CD8-positive, alpha-beta memory T cell (primary cell): Measurements from ENCODE around the gene WNT7B. TPM values are rescaled to one million over a fixed set of nuclear protein-coding genes. Genes with fewer than 3 reads are reported as not detected.

Experiments
- CTCF ChIA-PET: fragments of 350-600 bp; sonication (Branson Sonifier 250); formaldehyde crosslinking; loops from one replicate; lab custom pipeline; 2021; ENCODE audit warnings: antibody characterized with exemption; lab: Charles Lee
- POLR2A ChIA-PET: fragments of 350-600 bp; sonication (Branson Sonifier 250); formaldehyde crosslinking; loops from one replicate; lab custom pipeline; 2021; ENCODE audit warnings: antibody characterized with exemption; lab: Charles Lee
- DNase-seq, 5 donors: peaks; one replicate each; pipeline versions ENCODE4 v3.0.0 to v3.0.0-alpha.2; 2020 to 2022; ENCODE audit warnings: mixed read lengths in 1 of 5
- H3K27ac ChIP-seq: one replicate; pipeline ENCODE4 v1.7.0; 2013; ENCODE audit warnings: low read depth, mild to moderate bottlenecking, low read length, moderate library complexity
- H3K27me3 ChIP-seq: 2 replicates; pipeline ENCODE4 v1.7.0; 2013; ENCODE audit warnings: low read length, mild to moderate bottlenecking; ENCODE audit not compliant: insufficient read depth, poor library complexity, severe bottlenecking
- H3K36me3 ChIP-seq: 2 replicates; pipeline ENCODE4 v1.7.0; 2013; ENCODE audit warnings: mild to moderate bottlenecking, low read length, moderate library complexity; ENCODE audit not compliant: insufficient read depth
- H3K4me1 ChIP-seq: 2 replicates; pipeline ENCODE4 v1.7.0; 2013; ENCODE audit warnings: mild to moderate bottlenecking, low read length, moderate library complexity; ENCODE audit not compliant: insufficient read depth
- H3K4me3 ChIP-seq: 2 replicates; pipeline ENCODE4 v1.7.0; 2013; ENCODE audit warnings: mild to moderate bottlenecking, low read length
- H3K9me3 ChIP-seq: 2 replicates; pipeline ENCODE4 v1.7.0; 2013; ENCODE audit warnings: mild to moderate bottlenecking, low read length
- H3K27ac Mint-ChIP-seq, 8 donors: one replicate each; pipeline ENCODE4 v1.8.0; 2020 to 2021; ENCODE audit warnings: mixed read lengths in 8 of 8, mild to moderate bottlenecking in 6 of 8, inconsistent platforms in 3 of 8, moderate library complexity in 3 of 8
- H3K27me3 Mint-ChIP-seq, 2 donors: one replicate each; pipeline ENCODE4 v1.8.0; 2020 to 2021; ENCODE audit warnings: mixed read lengths in 2 of 2, mild to moderate bottlenecking in 1 of 2, moderate library complexity in 1 of 2
- H3K36me3 Mint-ChIP-seq, 3 donors: one replicate each; pipeline ENCODE4 v1.8.0; 2020 to 2021; ENCODE audit warnings: mixed read lengths in 3 of 3, inconsistent platforms in 1 of 3, mild to moderate bottlenecking in 1 of 3
- H3K4me1 Mint-ChIP-seq, 3 donors: one replicate each; pipeline ENCODE4 v1.8.0; 2020 to 2021; ENCODE audit warnings: mixed read lengths in 3 of 3, inconsistent platforms in 1 of 3, mild to moderate bottlenecking in 1 of 3
- H3K4me3 Mint-ChIP-seq, 7 donors: one replicate each; pipeline ENCODE4 v1.8.0; 2020 to 2021; ENCODE audit warnings: mixed read lengths in 7 of 7, mild to moderate bottlenecking in 6 of 7, moderate library complexity in 4 of 7, inconsistent platforms in 2 of 7
- H3K9me3 Mint-ChIP-seq, 5 donors: one replicate each; pipeline ENCODE4 v1.8.0; 2020 to 2022; ENCODE audit warnings: mixed read lengths in 5 of 5, mild to moderate bottlenecking in 3 of 5, moderate library complexity in 2 of 5, inconsistent platforms in 1 of 5
- polyA plus RNA-seq: library from polyadenylated mRNA; unstranded; fragments of 300-500 nt; fragmentation: Illumina TruSeq; gene quantifications from one replicate; pipeline ENCODE4 v1.2.3, GENCODE V29; 2021
- total RNA-seq, 2 experiments: library from RNA; stranded (reverse); gene quantifications; one replicate each; pipeline ENCODE4 v1.2.3, GENCODE V29; 2021

WNT7B gene
- total and polyA plus RNA-seq, 3 experiments from 2014 or later = not detected

DNA sequence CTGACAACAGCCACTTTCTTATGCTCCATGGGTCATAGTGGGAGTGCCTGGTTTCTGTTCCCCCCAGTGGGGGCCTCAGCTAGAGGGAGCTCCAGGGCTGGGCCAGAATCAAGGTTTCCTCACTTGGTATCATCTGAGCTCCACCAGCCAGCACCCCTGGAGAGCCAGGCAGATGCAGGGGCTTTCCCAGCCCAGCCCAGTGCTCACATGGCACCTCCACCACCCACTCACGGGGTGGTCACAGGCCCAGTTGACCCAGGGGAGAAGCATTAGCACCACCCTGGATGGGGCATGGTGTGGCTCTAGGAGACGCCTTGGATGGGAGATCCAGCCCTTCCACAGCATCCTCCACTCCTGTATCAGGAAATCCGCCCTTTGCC lies 24.1 kb upstream of the WNT7B start:
- Histone ChIP-seq H3K36me3 (no peaks in the 10 kb centered on the region), H3K27me3 (no peaks in the 10 kb centered on the region), H3K27ac (no peak overlapping the region), H3K4me3 (no peak overlapping the region), H3K9me3 (no peaks in the 10 kb centered on the region), H3K4me1 (peaks cover 8% of the 10 kb centered on the region)
- Mint-ChIP-seq H3K27ac (no peak overlapping the region), H3K4me1 (peaks cover 7 to 10% (median 10%) of the 10 kb centered on the region in 3 donors), H3K36me3 (no peaks in the 10 kb centered on the region), H3K27me3 (peaks cover 7 to 10% of the 10 kb centered on the region in 2 donors), H3K4me3 (no peak overlapping the region), H3K9me3 (no peaks in the 10 kb centered on the region)
- no peak for DNase-seq
- ChIA-PET POLR2A (no interaction called here), CTCF (no interaction called here)

DNA sequence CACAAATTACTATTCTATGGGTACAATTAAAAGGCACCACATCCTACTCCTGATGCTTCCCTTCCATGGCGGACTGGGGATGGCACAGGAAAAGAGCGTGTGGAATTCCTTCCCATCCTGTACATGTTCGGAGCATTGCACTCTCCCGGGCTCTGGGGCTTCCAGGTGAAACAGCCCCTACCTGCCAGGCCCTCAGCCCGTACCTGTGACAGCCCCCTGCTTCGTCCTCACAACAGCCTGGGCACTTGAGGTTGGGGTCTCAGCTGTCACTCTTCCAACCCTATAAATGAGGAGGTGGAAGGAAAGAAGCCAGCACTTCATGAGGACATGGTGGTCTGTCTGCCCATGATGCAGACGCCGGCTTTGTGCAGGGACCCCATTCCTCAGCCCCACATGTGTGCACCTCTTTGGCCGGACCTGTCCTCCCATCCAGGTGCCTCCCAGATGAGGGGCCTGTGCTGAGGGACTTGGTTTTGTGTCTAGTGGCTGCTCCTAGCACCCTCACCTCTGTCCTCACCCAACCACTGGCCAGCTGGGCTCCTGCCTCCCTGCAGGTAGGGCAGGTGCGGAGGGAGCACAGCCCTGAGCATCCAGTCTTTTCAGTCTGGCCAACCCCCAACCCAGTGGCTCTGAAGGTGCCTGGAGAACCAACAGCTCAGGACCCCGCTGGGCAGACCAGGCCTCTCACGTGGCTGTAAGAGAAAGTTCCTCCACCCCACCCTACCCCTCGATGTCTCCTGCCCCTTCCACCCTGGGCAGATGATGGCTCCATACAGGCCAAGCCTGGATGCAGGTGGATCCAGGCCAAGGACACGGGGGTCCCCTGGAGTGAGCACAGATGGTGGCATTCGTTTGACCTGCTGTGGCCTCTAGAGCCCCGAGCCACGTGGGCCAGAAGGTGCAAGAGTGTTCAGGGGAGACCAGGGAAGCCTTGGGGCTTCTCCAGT lies 23.4 kb upstream of the WNT7B start:
- Histone ChIP-seq H3K4me1 (peaks cover 8% of the 10 kb centered on the region), H3K27me3 (no peaks in the 10 kb centered on the region), H3K27ac (no peak overlapping the region), H3K9me3 (no peaks in the 10 kb centered on the region), H3K36me3 (no peaks in the 10 kb centered on the region), H3K4me3 (no peak overlapping the region)
- no peak overlapping the region for H3K4me3 Mint-ChIP-seq
- H3K9me3 Mint-ChIP-seq = no peaks in the 10 kb centered on the region
- CTCF ChIA-PET = interaction anchor here (1.2 to 1.7 kb wide), 3 partner anchors 13 to 116 kb away, joined by 3 to 4 read pairs (median 3); no protein-coding TSS in a partner anchor
- POLR2A ChIA-PET = no interaction called here
- H3K27ac Mint-ChIP-seq = no peak overlapping the region
- H3K27me3 Mint-ChIP-seq = peaks cover 6 to 10% of the 10 kb centered on the region in 2 donors
- DNase-seq = no peak
- peaks cover 6 to 9% (median 8%) of the 10 kb centered on the region in 3 donors for H3K4me1 Mint-ChIP-seq
- H3K36me3 Mint-ChIP-seq = no peaks in the 10 kb centered on the region

- no peaks in the 10 kb centered on the region for H3K36me3 Mint-ChIP-seq
Observed at GRCh38 chr22:45999379-45999971, 22.5 kb upstream of the WNT7B start.

GRCh38 chr22:45998638-45999378 lies 21.8 kb upstream of the WNT7B start:
- peaks cover under 1% of the 10 kb centered on the region for H3K4me1 ChIP-seq
- peaks cover 6 to 10% (median 8%) of the 10 kb centered on the region in 3 donors for H3K4me1 Mint-ChIP-seq
- no peak overlapping the region for H3K4me3 ChIP-seq
- H3K4me3 Mint-ChIP-seq = no peak overlapping the region
- H3K27me3 ChIP-seq = no peaks in the 10 kb centered on the region
- ChIA-PET CTCF (interaction anchor here (1.2 to 5.2 kb wide), 4 partner anchors 8 to 118 kb away, joined by 3 to 68 read pairs (median 4); no protein-coding TSS in a partner anchor), POLR2A (no interaction called here)
- DNase-seq = no peak
- H3K9me3 ChIP-seq = no peaks in the 10 kb centered on the region
- no peaks in the 10 kb centered on the region for H3K36me3 Mint-ChIP-seq
- no peak overlapping the region for H3K27ac ChIP-seq
- H3K27me3 Mint-ChIP-seq = peaks cover 4 to 6% of the 10 kb centered on the region in 2 donors
- no peak overlapping the region for H3K27ac Mint-ChIP-seq
- H3K36me3 ChIP-seq = no peaks in the 10 kb centered on the region
- H3K9me3 Mint-ChIP-seq = no peaks in the 10 kb centered on the region

More at GRCh38 chr22:45999379-45999971, 22.5 kb upstream of the WNT7B start:
- Mint-ChIP-seq H3K27ac (no peak overlapping the region), H3K9me3 (no peaks in the 10 kb centered on the region), H3K4me3 (no peak overlapping the region), H3K27me3 (peaks cover 5 to 8% of the 10 kb centered on the region in 2 donors), H3K4me1 (peaks cover 9 to 10% (median 10%) of the 10 kb centered on the region in 3 donors)
- Histone ChIP-seq H3K27ac (no peak overlapping the region), H3K27me3 (no peaks in the 10 kb centered on the region), H3K4me1 (peaks cover 7% of the 10 kb centered on the region), H3K4me3 (no peak overlapping the region), H3K9me3 (no peaks in the 10 kb centered on the region), H3K36me3 (no peaks in the 10 kb centered on the region)
- ChIA-PET POLR2A (no interaction called here), CTCF (interaction anchor here (1.2 to 1.7 kb wide), 3 partner anchors 14 to 117 kb away, joined by 3 to 4 read pairs (median 3); no protein-coding TSS in a partner anchor)
- DNase-seq = no peak

DNA sequence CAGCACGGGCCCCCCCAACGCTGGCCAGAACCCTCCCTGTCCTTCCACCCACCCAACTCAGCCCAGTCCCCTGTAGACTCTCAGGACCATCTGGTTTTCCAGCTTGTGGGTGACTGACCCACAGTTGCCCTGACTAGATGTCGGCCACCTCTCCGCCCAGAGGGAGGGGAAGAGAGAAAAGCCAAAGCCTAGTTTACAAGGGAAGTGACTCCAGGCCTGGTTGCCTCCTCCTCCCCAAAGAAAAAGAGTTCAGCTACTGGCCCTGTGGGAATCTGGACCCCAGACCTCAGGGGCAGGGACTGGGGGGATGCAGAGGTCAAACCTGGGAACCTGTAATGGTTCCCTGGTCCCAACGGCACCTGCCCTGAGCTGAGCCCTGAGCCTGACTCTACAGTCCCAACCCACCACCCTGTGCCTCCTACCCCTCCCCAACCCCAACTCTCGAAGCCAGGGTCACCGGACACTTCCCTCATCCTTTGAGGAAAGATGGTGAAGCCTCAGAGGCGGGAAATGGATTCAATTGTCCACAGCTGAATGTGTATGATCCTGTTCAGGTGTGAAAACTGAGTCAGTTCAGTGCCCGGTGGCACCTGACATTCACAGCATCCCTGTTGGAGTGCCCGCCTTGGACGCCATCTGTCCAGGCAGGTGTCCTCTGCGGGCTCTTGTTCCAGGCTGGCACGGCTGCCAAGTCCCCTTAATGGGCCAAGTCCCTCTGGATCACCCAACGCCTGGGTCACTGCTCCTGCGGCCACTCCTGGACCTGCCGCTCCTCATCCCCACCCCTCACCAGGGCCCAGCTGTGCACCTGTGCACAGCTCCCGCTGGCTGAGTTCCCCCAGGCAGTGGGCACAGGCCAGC lies 21.0 kb upstream of the WNT7B start:
- H3K4me1 Mint-ChIP-seq = peaks cover 6 to 11% (median 9%) of the 10 kb centered on the region in 3 donors
- Histone ChIP-seq H3K27ac (no peak overlapping the region), H3K4me3 (no peak overlapping the region), H3K9me3 (no peaks in the 10 kb centered on the region), H3K36me3 (no peaks in the 10 kb centered on the region), H3K27me3 (no peaks in the 10 kb centered on the region), H3K4me1 (no peaks in the 10 kb centered on the region)
- H3K4me3 Mint-ChIP-seq = no peak overlapping the region
- no peaks in the 10 kb centered on the region for H3K9me3 Mint-ChIP-seq
- ChIA-PET CTCF (interaction anchor here (4.3 to 5.2 kb wide), 2 partner anchors 9 to 118 kb away, joined by 44 to 68 read pairs; no protein-coding TSS in a partner anchor), POLR2A (no interaction called here)
- peaks cover 4 to 6% of the 10 kb centered on the region in 2 donors for H3K27me3 Mint-ChIP-seq
- no peak overlapping the region for H3K27ac Mint-ChIP-seq
- DNase-seq = no peak
- H3K36me3 Mint-ChIP-seq = no peaks in the 10 kb centered on the region

GRCh38 chr22:45997077-45997776 lies 20.3 kb upstream of the WNT7B start:
- Mint-ChIP-seq H3K36me3 (no peaks in the 10 kb centered on the region), H3K4me1 (peaks cover 6 to 11% (median 9%) of the 10 kb centered on the region in 3 donors), H3K27me3 (peaks cover 4 to 6% of the 10 kb centered on the region in 2 donors), H3K27ac (no peak overlapping the region), H3K9me3 (no peaks in the 10 kb centered on the region), H3K4me3 (no peak overlapping the region)
- Histone ChIP-seq H3K36me3 (no peaks in the 10 kb centered on the region), H3K4me3 (no peak overlapping the region), H3K4me1 (no peaks in the 10 kb centered on the region), H3K27me3 (no peaks in the 10 kb centered on the region), H3K9me3 (no peaks in the 10 kb centered on the region), H3K27ac (no peak overlapping the region)
- CTCF ChIA-PET = interaction anchor here (1.9 to 5.2 kb wide), 4 partner anchors 10 to 125 kb away, joined by 8 to 68 read pairs (median 32); no protein-coding TSS in a partner anchor
- no peak for DNase-seq
- POLR2A ChIA-PET = no interaction called here
